PC-3 (cell line): ENCODE measurements around the gene MX1. TPM values are rescaled to one million over a fixed set of nuclear protein-coding genes. Genes with fewer than 3 reads are reported as not detected.

Experiments used
- ATAC-seq: fragments of 200-7000 bp; cut with Tn5 transposase; 2 replicates; pipeline ENCODE4 v1.9.1; 2020; ENCODE audit warnings: mild to moderate bottlenecking, moderate library complexity
- BruUV-seq: library from RNA; stranded (reverse); fragments of 400-500 nt; replicated peaks from 2 replicates; lab custom pipeline; 2021; lab: Mats Ljungman, UMichigan
- CTCF ChIA-PET: fragments of 300-600 bp; sonication (Branson Sonifier 250); formaldehyde crosslinking; loops from one replicate; lab custom pipeline; 2022; ENCODE audit warnings: antibody characterized with exemption; lab: Charles Lee
- POLR2A ChIA-PET: fragments of 300-600 bp; sonication (Branson Sonifier 250); formaldehyde crosslinking; loops from one replicate; lab custom pipeline; 2022; ENCODE audit warnings: antibody characterized with exemption; ENCODE audit not compliant: unreplicated experiment; lab: Charles Lee
- DNase-seq: peaks from one replicate; pipeline ENCODE4 v3.0.0-alpha.2; 2015
- H2AFZ ChIP-seq: fragments of 300-600 bp; sonication (generic); 2 replicates; pipeline ENCODE4 v1.6.0; 2016; ENCODE audit warnings: antibody characterized with exemption, low read length
- H3F3A ChIP-seq: fragments of 300-600 bp; sonication (generic); one replicate; pipeline ENCODE4 v1.6.0; 2017; ENCODE audit warnings: antibody characterized with exemption, low read length, control low read depth, mild to moderate bottlenecking; ENCODE audit not compliant: unreplicated experiment
- H3K27ac ChIP-seq: fragments of 300-600 bp; sonication (generic); 2 replicates; pipeline ENCODE4 v1.5.1; 2016; ENCODE audit warnings: mild to moderate bottlenecking, low read length
- H3K27me3 ChIP-seq: fragments of 300-600 bp; sonication (generic); 2 replicates; pipeline ENCODE4 v1.6.1; 2016; ENCODE audit warnings: low read length, mixed read lengths
- H3K36me3 ChIP-seq: fragments of 300-600 bp; sonication (generic); 2 replicates; pipeline ENCODE4 v1.6.1; 2016; ENCODE audit warnings: low read depth, mixed run types, low read length, mixed read lengths
- H3K4me1 ChIP-seq: fragments of 300-600 bp; sonication (generic); 2 replicates; pipeline ENCODE4 v1.5.1; 2016; ENCODE audit warnings: low read length; ENCODE audit not compliant: insufficient read depth
- H3K4me2 ChIP-seq: fragments of 300-600 bp; sonication (generic); 2 replicates; pipeline ENCODE4 v1.6.0; 2016; ENCODE audit warnings: low read length
- H3K4me3 ChIP-seq: fragments of 300-600 bp; sonication (generic); 2 replicates; pipeline ENCODE4 v1.5.1; 2016; ENCODE audit warnings: mild to moderate bottlenecking, low read length, mixed read lengths
- H3K79me2 ChIP-seq: fragments of 300-600 bp; sonication (generic); 2 replicates; pipeline ENCODE4 v1.6.1; 2017; ENCODE audit warnings: low read length, mixed read lengths
- H3K9ac ChIP-seq: fragments of 300-600 bp; sonication (generic); 2 replicates; pipeline ENCODE4 v1.6.0; 2016; ENCODE audit warnings: mild to moderate bottlenecking, low read length
- H3K9me2 ChIP-seq: fragments of 300-600 bp; sonication (generic); replicated peaks from 2 replicates; pipeline ENCODE4 v1.6.1; 2016; ENCODE audit warnings: mixed run types, low read length, mixed read lengths
- H3K9me3 ChIP-seq: fragments of 300-600 bp; sonication (generic); 2 replicates; pipeline ENCODE4 v1.6.1; 2016; ENCODE audit warnings: low read length, mixed read lengths
- H4K20me1 ChIP-seq: fragments of 300-600 bp; sonication (generic); 2 replicates; pipeline ENCODE4 v1.6.1; 2016; ENCODE audit warnings: low read length, mixed read lengths
- CTCF ChIP-seq: fragments of 300-600 bp; sonication (generic); conservative IDR thresholded peaks from 2 replicates; pipeline ENCODE4 v1.5.1; 2017; ENCODE audit warnings: antibody characterized with exemption, low read depth, mild to moderate bottlenecking, low read length
- EZH2 ChIP-seq: fragments of 300-600 bp; sonication (generic); IDR thresholded peaks from one replicate; pipeline ENCODE4 v1.6.1; 2017; ENCODE audit warnings: antibody characterized with exemption, mild to moderate bottlenecking, low read length; ENCODE audit not compliant: unreplicated experiment
- EZH2phosphoT487 ChIP-seq: fragments of 300-600 bp; sonication (generic); IDR thresholded peaks from 2 replicates; pipeline ENCODE4 v1.6.1; 2018; ENCODE audit warnings: mild to moderate bottlenecking, antibody characterized with exemption, low read length, borderline replicate concordance
- intact Hi-C: fragments of 100-400 bp; cut with micrococcal nuclease; formaldehyde crosslinking; loops from 2 replicates; pipeline ENCODE4 v1.9.0; 2023
- total RNA-seq: library from RNA; depleted of rRNA; stranded (reverse); fragments of >200 nt; gene quantifications from 2 replicates; pipeline ENCODE4 v1.2.3, GENCODE V29; 2014

Gene MX1
- total RNA-seq, 1 experiment from 2014 or later: 12.6 TPM

- Histone ChIP-seq H4K20me1 (no peaks in the 10 kb centered on the region), H3K27ac (no peak overlapping the region), H3K9me3 (no peaks in the 10 kb centered on the region), H2AFZ (no peak overlapping the region), H3K27me3 (no peaks in the 10 kb centered on the region), H3K36me3 (no peaks in the 10 kb centered on the region), H3K4me3 (no peak overlapping the region), H3K4me1 (no peaks in the 10 kb centered on the region), H3K4me2 (no peak overlapping the region), H3K79me2 (no peaks in the 10 kb centered on the region), H3K9me2 (no peaks in the 10 kb centered on the region), H3F3A (no peaks in the 10 kb centered on the region), H3K9ac (no peak overlapping the region)
- no peak for DNase-seq
- intact Hi-C loops: no loop called here
- ChIA-PET CTCF (no interaction called here), POLR2A (no interaction called here)
- no TSS peak for BruUV-seq
- no peak for ATAC-seq
- TF ChIP-seq CTCF (no peak), EZH2phosphoT487 (no peak), EZH2 (no peak)
Observed at GRCh38 chr21:41390043-41390639, 35.9 kb upstream of the MX1 start.

DNA sequence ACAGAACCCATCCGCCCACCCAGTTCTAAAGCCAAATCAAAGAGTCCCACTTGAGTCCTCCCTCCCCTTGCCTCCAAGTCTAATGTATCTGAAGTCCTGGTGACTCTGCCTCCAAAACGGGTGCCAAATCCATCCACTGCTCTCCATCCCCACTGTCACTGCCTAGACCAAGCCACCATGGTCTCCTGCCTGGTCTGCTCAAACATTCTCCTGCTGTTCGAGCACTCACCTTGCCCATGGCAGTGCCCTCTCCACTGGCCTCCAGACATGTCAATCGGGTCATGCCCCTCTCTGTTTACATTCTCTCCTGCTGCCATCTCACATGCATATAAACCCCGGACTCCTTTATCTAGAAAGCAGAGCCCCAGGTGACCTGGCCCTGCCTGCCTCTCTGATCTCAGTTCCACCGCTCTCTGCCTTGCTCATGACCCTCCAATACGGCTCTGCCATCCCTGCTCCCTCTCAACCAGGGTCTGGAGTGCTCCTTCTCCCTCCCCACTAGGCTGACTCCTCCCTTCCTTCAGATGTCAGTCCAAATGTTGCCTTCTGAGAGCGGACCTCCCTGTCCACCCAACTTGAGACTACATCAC, 32.1 kb upstream of the MX1 start:
- no peaks in the 10 kb centered on the region for H3F3A ChIP-seq
- no peak overlapping the region for H3K27ac ChIP-seq
- H2AFZ ChIP-seq: no peak overlapping the region
- CTCF ChIA-PET: no interaction called here
- intact Hi-C loops: no loop called here
- DNase-seq: no peak
- no peaks in the 10 kb centered on the region for H3K9me3 ChIP-seq
- no peaks in the 10 kb centered on the region for H3K27me3 ChIP-seq
- H3K4me2 ChIP-seq: no peak overlapping the region
- no TSS peak for BruUV-seq
- POLR2A ChIA-PET: no interaction called here
- H3K4me3 ChIP-seq: no peak overlapping the region
- TF ChIP-seq EZH2phosphoT487 (no peak), CTCF (no peak), EZH2 (no peak)
- no peaks in the 10 kb centered on the region for H3K9me2 ChIP-seq
- ATAC-seq: no peak
- no peaks in the 10 kb centered on the region for H4K20me1 ChIP-seq
- no peaks in the 10 kb centered on the region for H3K36me3 ChIP-seq
- no peaks in the 10 kb centered on the region for H3K79me2 ChIP-seq
- H3K9ac ChIP-seq: no peak overlapping the region
- H3K4me1 ChIP-seq: peaks cover 11% of the 10 kb centered on the region

GRCh38 chr21:41396558-41397075, 29.4 kb upstream of the MX1 start:
- Histone ChIP-seq H3K4me1 (peaks cover 11% of the 10 kb centered on the region), H3K27ac (no peak overlapping the region), H3K79me2 (no peaks in the 10 kb centered on the region), H3K9ac (no peak overlapping the region), H3F3A (no peaks in the 10 kb centered on the region), H3K9me3 (no peaks in the 10 kb centered on the region), H3K4me3 (no peak overlapping the region), H3K4me2 (peak overlapping the region; percentile 68), H3K27me3 (no peaks in the 10 kb centered on the region), H2AFZ (peak overlapping the region; percentile 24; the same call in 1 of the 2 replicates), H3K36me3 (no peaks in the 10 kb centered on the region), H3K9me2 (no peaks in the 10 kb centered on the region), H4K20me1 (no peaks in the 10 kb centered on the region)
- DNase-seq: peak; percentile 48
- BruUV-seq: no TSS peak
- TF ChIP-seq CTCF: no peak
- TF ChIP-seq EZH2phosphoT487: no peak
- TF ChIP-seq EZH2: no peak
- POLR2A ChIA-PET: no interaction called here
- CTCF ChIA-PET: no interaction called here
- peak; percentile 66 for ATAC-seq
- intact Hi-C loops: no loop called here
